ENCODE results near the gene FGF2. TPM values are rescaled to one million over a fixed set of nuclear protein-coding genes. Genes with fewer than 3 reads are reported as not detected.
A peak's percentile ranks its signal among the peaks of the same experiment; 100 is the strongest.

The FGF2 gene
- polyA plus RNA-seq, 1 of the 3 experiments (the other 2 are of a cell fraction): 11.1 TPM

DNA sequence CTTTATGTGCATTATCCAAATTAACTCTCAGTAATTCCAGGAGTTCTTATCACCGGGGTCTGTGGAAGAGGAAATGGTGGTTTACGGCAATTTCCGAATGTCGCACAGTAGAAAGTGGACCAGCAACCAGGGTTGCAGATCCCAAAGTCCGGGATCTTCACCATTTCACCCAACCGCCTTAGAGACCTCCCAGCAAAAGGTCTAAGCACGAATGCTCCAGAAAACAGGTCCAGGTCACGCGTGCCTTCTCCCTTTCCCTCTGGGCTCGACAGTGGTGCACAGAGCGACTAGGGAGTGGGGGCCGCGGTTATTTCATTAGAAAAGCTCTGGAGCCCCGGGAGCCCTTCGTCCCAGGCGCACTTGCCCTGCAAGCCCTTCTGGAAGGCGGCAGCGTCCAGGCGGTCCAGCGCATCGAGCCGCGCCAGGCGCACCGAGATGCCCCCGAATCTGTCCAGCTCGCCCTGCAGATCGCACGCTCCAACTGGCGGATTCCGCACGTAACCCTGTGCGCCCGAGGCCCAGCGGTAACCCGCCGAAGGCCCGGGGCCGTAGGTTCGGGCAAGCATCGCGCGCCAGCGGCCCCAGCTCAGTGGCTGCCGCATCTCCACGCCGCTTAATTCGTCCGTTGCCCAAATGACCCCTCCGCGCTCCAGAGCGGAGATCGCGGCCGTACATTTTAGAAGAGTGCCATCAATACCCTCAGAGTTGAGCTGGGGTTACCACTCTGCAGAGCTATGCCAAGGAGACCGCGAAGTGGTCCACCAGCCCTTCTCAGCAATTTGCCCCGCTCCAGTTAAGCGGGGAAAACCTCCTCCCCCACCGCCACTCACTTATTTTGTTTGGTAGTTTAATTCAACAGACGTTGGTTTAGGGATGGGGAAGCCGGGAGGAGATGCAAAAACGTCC is 95.6 kb downstream of the FGF2 start, which contains the start of gene NUDT6 (continued):
- TF ChIP-seq TEAD4 (IDR thresholded peaks at IDR 0.05; ENCODE audit: borderline replicate concordance, insufficient read depth) (peak; percentile 18; the same call in 1 of the 2 replicates), POLR2AphosphoS5 (IDR thresholded peaks at IDR 0.05; ENCODE audit: low read depth, low read length) (peak; percentile 36), IRF3 (IDR thresholded peaks at IDR 0.05; ENCODE audit: low read depth, low read length) (no peak), ELF1 (IDR thresholded peaks at IDR 0.05) (no peak)

GRCh38 chr4:122922877-122923511 is 96.4 kb downstream of the FGF2 start:
- peak overlapping the region; percentile 77 to 96 for H3K4me3 ChIP-seq (ENCODE audit: low read depth in 2 of 2, low read length in 1 of 2)
- H3K27ac ChIP-seq (ENCODE audit: low read depth in 2 of 2, low read length in 1 of 2): peak overlapping the region; percentile 67 to 95
- peaks cover 7% of the 10 kb centered on the region in 2 experiments; a peak in 3 of 4 replicates for H3K4me1 ChIP-seq (ENCODE audit: control insufficient read depth in 1 of 2, insufficient read depth in 2 of 2, low read depth in 1 of 2, low read length in 1 of 2)
- POLR2A ChIA-PET: interaction anchor here (1.2 to 1.3 kb wide), 2 partner anchors 9 to 190 kb away, joined by 4 to 5 read pairs; partner anchors contain the start of gene BBS12
- no peaks in the 10 kb centered on the region for H3K27me3 ChIP-seq (ENCODE audit: insufficient read depth)
- H3K9me2 ChIP-seq: no peaks in the 10 kb centered on the region
- peak overlapping the region; percentile 94 for H2AFZ ChIP-seq (ENCODE audit: low read depth)
- H3K4me2 ChIP-seq: peak overlapping the region; percentile 81
- no peaks in the 10 kb centered on the region for H4K20me1 ChIP-seq (ENCODE audit: insufficient read depth)
- CTCF ChIA-PET: interaction anchor here (0.9 to 4.6 kb wide), 6 partner anchors 8 to 222 kb away, joined by 3 to 43 read pairs (median 5); no protein-coding TSS in a partner anchor
- 1% methylated on average over 34 of the region's 34 CpGs for WGBS (ENCODE audit: low lambda C conversion rate)
- peak overlapping the region; percentile 75; the same call in 1 of the 2 replicates for H3K9ac ChIP-seq
- H3K79me2 ChIP-seq (ENCODE audit: insufficient read depth): peaks cover 76% of the 10 kb centered on the region
- no peaks in the 10 kb centered on the region for H3K36me3 ChIP-seq (replicated peaks in 1 of 2; ENCODE audit: control insufficient read depth in 1 of 2, insufficient read depth in 2 of 2, low read length in 1 of 2)
- peaks cover 13% of the 10 kb centered on the region for H3F3A ChIP-seq (replicated peaks; ENCODE audit: insufficient read depth)
- H3K9me3 ChIP-seq: no peaks in the 10 kb centered on the region
- peak; percentile 83 for DNase-seq
- no peak for TF ChIP-seq PBX3 (IDR thresholded peaks at IDR 0.05)
- peak; percentile 83; the same call in 1 of the 2 replicates for TF ChIP-seq FOXM1 (IDR thresholded peaks at IDR 0.05; ENCODE audit: low read depth)
- no peak for TF ChIP-seq MEF2A (IDR thresholded peaks at IDR 0.05; ENCODE audit: borderline replicate concordance, low read depth)
- no peak for TF ChIP-seq RXRA (IDR thresholded peaks at IDR 0.05; ENCODE audit: borderline replicate concordance, low read depth)
- TF ChIP-seq FOXJ3 (CRISPR knock-in tag; IDR thresholded peaks at IDR 0.05): no peak
- no peak for TF ChIP-seq FOSL2 (IDR thresholded peaks at IDR 0.05; ENCODE audit: borderline replicate concordance, low read depth)
- TF ChIP-seq MAX (IDR thresholded peaks at IDR 0.05; ENCODE audit: low read depth): peak; percentile 89
- no peak for TF ChIP-seq RAD21 (IDR thresholded peaks at IDR 0.05; ENCODE audit: low read length)
- TF ChIP-seq EP300 (IDR thresholded peaks at IDR 0.05; ENCODE audit: borderline replicate concordance in 1 of 2, low read depth in 1 of 2, low read length in 1 of 2): no peak
- no peak for TF ChIP-seq JUND (IDR thresholded peaks at IDR 0.05)
- TF ChIP-seq, protein P1, sequence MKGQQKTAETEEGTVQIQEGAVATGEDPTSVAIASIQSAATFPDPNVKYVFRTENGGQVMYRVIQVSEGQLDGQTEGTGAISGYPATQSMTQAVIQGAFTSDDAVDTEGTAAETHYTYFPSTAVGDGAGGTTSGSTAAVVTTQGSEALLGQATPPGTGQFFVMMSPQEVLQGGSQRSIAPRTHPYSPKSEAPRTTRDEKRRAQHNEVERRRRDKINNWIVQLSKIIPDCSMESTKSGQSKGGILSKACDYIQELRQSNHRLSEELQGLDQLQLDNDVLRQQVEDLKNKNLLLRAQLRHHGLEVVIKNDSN (IDR thresholded peaks at IDR 0.05; ENCODE audit: borderline replicate concordance, low read depth): no peak; the same call in 1 of the 2 replicates
- TF ChIP-seq YY1 (IDR thresholded peaks at IDR 0.05; ENCODE audit: low read depth): no peak; the same call in 1 of the 2 replicates
- peak; percentile 50; the same call in 1 of the 2 replicates for TF ChIP-seq ELF1 (IDR thresholded peaks at IDR 0.05)
- TF ChIP-seq POLR2AphosphoS5 (IDR thresholded peaks at IDR 0.05; ENCODE audit: low read depth, low read length): peak; percentile 72
- TF ChIP-seq IRF3 (IDR thresholded peaks at IDR 0.05; ENCODE audit: low read depth, low read length): no peak
- peak; percentile 95 for TF ChIP-seq SIN3A (IDR thresholded peaks at IDR 0.05; ENCODE audit: borderline replicate concordance, low read depth, low read length)
- peak; percentile 87 for TF ChIP-seq GABPA (IDR thresholded peaks at IDR 0.05; ENCODE audit: low read depth)
- peak; percentile 94 for TF ChIP-seq MXI1 (IDR thresholded peaks at IDR 0.05; ENCODE audit: low read depth, low read length)
- TF ChIP-seq TCF12 (IDR thresholded peaks at IDR 0.05): no peak
- TF ChIP-seq NRF1 (IDR thresholded peaks at IDR 0.05; ENCODE audit: low read depth, low read length): no peak
- no peak for TF ChIP-seq EZH2phosphoT487 (IDR thresholded peaks at IDR 0.05; ENCODE audit: borderline replicate concordance, low read depth)
- TF ChIP-seq CTCF (IDR thresholded peaks at IDR 0.05): no peak; the same call in 1 of the 2 replicates

Measured in SK-N-SH (cell line).